HG02798 (cell line): Measurements from ENCODE around the gene PWWP2B.
A peak's percentile ranks its signal among the peaks of the same experiment; 100 is the strongest.
"Not testable (repeated sequence)": the region's sequence is repeated elsewhere in the genome, so short reads cannot be mapped to it uniquely, and the experiment has no call there.

Source experiments
- ATAC-seq: cut with Tn5 transposase; IDR thresholded peaks from one replicate; pipeline ENCODE4 v1.9.1; 2021; ENCODE audit warnings: mild to moderate bottlenecking; ENCODE audit not compliant: unreplicated experiment, poor library complexity

Gene PWWP2B

GRCh38 chr10:132377326-132377725, 19.7 kb upstream of the PWWP2B start:
- ATAC-seq: no peak

GRCh38 chr10:132379026-132379425, 18.0 kb upstream of the PWWP2B start:
- not testable (repeated sequence) for ATAC-seq

GRCh38 chr10:132380986-132381385, 16.0 kb upstream of the PWWP2B start:
- not testable (repeated sequence) for ATAC-seq

GRCh38 chr10:132381741-132382140, 15.3 kb upstream of the PWWP2B start:
- ATAC-seq: no peak

GRCh38 chr10:132382231-132382922, 14.6 kb upstream of the PWWP2B start:
- no peak for ATAC-seq

GRCh38 chr10:132383101-132383500, 13.9 kb upstream of the PWWP2B start:
- ATAC-seq: no peak

- ATAC-seq: no peak
Observed at GRCh38 chr10:132383751-132384196, 13.2 kb upstream of the PWWP2B start.

GRCh38 chr10:132384618-132385388, 12.2 kb upstream of the PWWP2B start:
- no peak for ATAC-seq

- ATAC-seq: no peak
Observed at GRCh38 chr10:132385389-132385667, 11.7 kb upstream of the PWWP2B start.

GRCh38 chr10:132385721-132386418, 11.1 kb upstream of the PWWP2B start:
- no peak for ATAC-seq

- ATAC-seq: no peak
Observed at GRCh38 chr10:132386419-132386831, 10.6 kb upstream of the PWWP2B start.

- not testable (repeated sequence) for ATAC-seq
Observed at GRCh38 chr10:132386896-132387295, 10.1 kb upstream of the PWWP2B start.

GRCh38 chr10:132387764-132388210, 9.2 kb upstream of the PWWP2B start:
- ATAC-seq: peak; percentile 46

- no peak for ATAC-seq
Observed at GRCh38 chr10:132388891-132389432, 8.0 kb upstream of the PWWP2B start.

- ATAC-seq: no peak
Observed at GRCh38 chr10:132389433-132390169, 7.4 kb upstream of the PWWP2B start.

- ATAC-seq: no peak
Observed at GRCh38 chr10:132390170-132390920, 6.7 kb upstream of the PWWP2B start.

GRCh38 chr10:132390921-132391675, 5.9 kb upstream of the PWWP2B start:
- ATAC-seq: no peak

- no peak for ATAC-seq
Observed at GRCh38 chr10:132391676-132392020, 5.4 kb upstream of the PWWP2B start.
